ENCODE data around the gene PILRB.
"Not testable (repeated sequence)": the region's sequence is repeated elsewhere in the genome, so short reads cannot be mapped to it uniquely, and the experiment has no call there.

PILRB gene

DNA sequence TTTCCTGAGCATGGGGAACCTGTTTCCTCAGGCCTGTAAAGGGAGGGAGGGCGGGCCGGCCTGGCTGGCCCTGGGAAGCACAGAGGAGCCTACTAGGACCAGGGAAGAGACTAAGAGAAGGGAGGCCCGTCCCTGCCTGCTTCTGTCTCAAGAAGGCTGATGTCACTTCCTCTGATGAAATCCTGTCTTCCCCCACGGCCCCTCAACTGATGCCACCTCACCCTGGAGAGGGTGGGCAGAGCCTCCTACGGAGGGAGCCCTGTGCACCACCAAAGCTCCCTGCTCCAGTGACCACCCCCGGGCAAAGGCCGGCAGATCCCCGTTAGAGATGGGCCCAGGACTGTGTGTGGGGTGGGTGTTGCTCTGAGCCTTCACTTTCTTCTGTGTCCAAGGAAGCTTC is 14.3 kb downstream of the PILRB start:
- DNase-seq (ENCODE audit: insufficient read length) = no peak
- TF ChIP-seq TAF1 (IDR thresholded peaks at IDR 0.05; ENCODE audit: borderline replicate concordance, low read depth, low read length) = no peak
- TF ChIP-seq POLR2A (IDR thresholded peaks at IDR 0.05; ENCODE audit: low read depth, low read length) = no peak
- no peak for TF ChIP-seq POLR2AphosphoS5 (IDR thresholded peaks at IDR 0.05; ENCODE audit: low read depth, low read length)
- FAIRE-seq = no peak

DNA sequence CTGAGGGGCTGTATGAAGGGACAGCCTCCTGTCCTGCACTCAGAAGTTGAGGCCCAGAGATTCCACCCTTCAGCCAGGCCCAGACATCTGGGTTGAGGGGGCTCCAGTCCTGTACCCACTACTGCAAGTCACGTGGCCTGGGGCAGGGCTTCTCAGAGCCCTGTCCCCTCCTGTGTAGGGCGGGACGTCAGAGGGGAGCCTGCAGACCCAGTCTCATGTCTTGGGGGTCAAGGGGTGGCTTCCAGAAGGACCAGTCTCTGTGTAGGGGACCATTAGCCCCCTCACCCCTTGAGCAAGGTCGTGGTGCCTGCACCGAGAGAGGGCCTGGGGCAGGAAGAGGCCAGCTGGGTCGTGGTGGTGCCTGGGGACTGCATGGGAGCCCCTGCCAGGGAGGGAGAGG is 14.8 kb downstream of the PILRB start:
- DNase-seq (ENCODE audit: insufficient read length) = no peak
- FAIRE-seq = no peak
- TF ChIP-seq POLR2A (IDR thresholded peaks at IDR 0.05; ENCODE audit: low read depth, low read length) (no peak), TAF1 (IDR thresholded peaks at IDR 0.05; ENCODE audit: borderline replicate concordance, low read depth, low read length) (no peak), POLR2AphosphoS5 (IDR thresholded peaks at IDR 0.05; ENCODE audit: low read depth, low read length) (no peak)

DNA sequence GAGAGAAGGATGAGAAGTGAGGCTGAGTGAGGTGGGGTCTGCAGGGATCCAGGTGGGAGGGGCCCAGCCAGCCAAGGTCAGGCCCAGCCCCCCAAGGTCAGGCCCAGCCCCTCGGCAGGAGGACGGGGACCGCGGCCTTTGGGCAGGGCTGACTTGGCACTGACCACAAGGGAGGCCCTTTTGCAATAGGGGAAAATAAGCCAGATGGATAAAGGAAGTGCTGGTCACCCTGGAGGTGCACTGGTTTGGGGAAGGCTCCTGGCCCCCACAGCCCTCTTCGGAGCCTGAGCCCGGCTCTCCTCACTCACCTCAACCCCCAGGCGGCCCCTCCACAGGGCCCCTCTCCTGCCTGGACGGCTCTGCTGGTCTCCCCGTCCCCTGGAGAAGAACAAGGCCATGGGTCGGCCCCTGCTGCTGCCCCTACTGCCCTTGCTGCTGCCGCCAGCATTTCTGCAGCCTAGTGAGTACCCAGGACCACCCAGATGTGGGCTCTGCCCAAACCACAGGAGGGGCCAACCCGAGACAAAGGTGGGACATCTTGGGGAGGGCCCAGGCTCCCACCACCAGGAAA is 15.4 kb downstream of the PILRB start, which contains the start of gene PILRA:
Gene PILRA (plus strand): TSS at position 227 of the 571 bp plus-strand sequence. CDS start 170 bp downstream, at position 397.
- FAIRE-seq (no peak), DNase-seq (ENCODE audit: insufficient read length) (no peak)
- no peak for TF ChIP-seq POLR2AphosphoS5 (IDR thresholded peaks at IDR 0.05; ENCODE audit: low read depth, low read length)
- TF ChIP-seq POLR2A (IDR thresholded peaks at IDR 0.05; ENCODE audit: low read depth, low read length) = no peak
- TF ChIP-seq TAF1 (IDR thresholded peaks at IDR 0.05; ENCODE audit: borderline replicate concordance, low read depth, low read length) = no peak

DNA sequence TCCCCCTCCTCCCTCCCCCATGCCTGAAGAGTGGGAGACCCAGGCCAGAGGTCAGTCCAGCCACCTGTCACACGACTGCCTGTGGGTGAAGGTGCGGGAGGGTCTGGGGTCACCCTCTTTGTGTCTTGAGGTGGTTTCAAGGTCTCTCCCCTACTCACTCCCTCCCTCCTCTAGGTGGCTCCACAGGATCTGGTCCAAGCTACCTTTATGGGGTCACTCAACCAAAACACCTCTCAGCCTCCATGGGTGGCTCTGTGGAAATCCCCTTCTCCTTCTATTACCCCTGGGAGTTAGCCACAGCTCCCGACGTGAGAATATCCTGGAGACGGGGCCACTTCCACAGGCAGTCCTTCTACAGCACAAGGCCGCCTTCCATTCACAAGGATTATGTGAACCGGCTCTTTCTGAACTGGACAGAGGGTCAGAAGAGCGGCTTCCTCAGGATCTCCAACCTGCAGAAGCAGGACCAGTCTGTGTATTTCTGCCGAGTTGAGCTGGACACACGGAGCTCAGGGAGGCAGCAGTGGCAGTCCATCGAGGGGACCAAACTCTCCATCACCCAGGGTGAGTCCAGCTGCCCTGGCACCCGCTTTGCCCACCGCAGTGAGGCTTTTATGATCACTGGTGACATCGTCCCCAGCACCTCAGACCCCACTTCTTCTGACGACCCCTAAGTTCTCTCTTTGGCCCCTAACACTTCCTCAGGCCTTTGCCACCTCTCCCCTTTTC is 16.1 kb downstream of the PILRB start:
- FAIRE-seq = peak; percentile 87
- not testable (repeated sequence) for DNase-seq (ENCODE audit: insufficient read length)

DNA sequence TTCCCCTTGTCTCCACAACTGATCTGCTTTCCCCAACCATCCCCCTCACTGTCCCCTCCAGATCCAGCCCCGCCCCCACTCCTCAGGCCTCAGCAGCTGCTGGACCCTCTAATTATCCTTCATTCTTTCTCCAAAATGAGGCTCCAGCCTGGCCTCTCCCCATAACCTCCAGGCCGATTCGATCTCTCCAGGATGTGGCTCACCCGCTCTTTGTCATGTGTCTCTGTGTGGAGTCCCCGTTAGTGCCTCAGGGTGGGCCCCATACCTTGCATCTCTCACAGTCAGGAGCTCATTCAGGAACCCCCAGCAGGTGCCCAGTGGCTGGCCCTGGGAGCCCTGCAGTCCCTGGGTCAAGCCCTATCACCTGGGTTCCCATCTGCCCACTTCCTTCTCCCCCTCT is 16.7 kb downstream of the PILRB start:
- FAIRE-seq = no peak
- DNase-seq (ENCODE audit: insufficient read length) = no peak
- TF ChIP-seq POLR2A (IDR thresholded peaks at IDR 0.05; ENCODE audit: low read depth, low read length) = no peak
- no peak for TF ChIP-seq TAF1 (IDR thresholded peaks at IDR 0.05; ENCODE audit: borderline replicate concordance, low read depth, low read length)
- no peak for TF ChIP-seq POLR2AphosphoS5 (IDR thresholded peaks at IDR 0.05; ENCODE audit: low read depth, low read length)

DNA sequence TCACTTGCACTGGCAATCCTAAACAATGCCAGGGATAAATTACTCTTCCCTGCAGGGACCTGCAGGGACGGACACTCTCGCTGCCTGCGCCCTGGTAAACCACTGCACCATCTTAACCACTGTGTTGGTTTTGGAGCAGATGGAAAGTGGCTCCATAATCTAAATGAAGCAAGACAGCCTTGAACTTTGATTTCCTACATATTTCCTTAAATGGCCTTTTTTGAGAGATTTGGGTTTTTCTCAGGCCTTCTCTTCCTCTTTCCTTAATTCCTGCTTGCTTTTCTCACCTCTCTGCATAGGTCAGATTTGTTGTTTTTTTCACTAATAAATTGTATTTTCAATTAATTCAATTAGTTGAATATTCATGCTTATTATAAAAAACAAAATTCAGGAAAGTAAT is 18.1 kb downstream of the PILRB start:
- DNase-seq (ENCODE audit: insufficient read length) (no peak), FAIRE-seq (no peak)
- no peak for TF ChIP-seq POLR2AphosphoS5 (IDR thresholded peaks at IDR 0.05; ENCODE audit: low read depth, low read length)
- TF ChIP-seq POLR2A (IDR thresholded peaks at IDR 0.05; ENCODE audit: low read depth, low read length) = no peak
- no peak for TF ChIP-seq TAF1 (IDR thresholded peaks at IDR 0.05; ENCODE audit: borderline replicate concordance, low read depth, low read length)

DNA sequence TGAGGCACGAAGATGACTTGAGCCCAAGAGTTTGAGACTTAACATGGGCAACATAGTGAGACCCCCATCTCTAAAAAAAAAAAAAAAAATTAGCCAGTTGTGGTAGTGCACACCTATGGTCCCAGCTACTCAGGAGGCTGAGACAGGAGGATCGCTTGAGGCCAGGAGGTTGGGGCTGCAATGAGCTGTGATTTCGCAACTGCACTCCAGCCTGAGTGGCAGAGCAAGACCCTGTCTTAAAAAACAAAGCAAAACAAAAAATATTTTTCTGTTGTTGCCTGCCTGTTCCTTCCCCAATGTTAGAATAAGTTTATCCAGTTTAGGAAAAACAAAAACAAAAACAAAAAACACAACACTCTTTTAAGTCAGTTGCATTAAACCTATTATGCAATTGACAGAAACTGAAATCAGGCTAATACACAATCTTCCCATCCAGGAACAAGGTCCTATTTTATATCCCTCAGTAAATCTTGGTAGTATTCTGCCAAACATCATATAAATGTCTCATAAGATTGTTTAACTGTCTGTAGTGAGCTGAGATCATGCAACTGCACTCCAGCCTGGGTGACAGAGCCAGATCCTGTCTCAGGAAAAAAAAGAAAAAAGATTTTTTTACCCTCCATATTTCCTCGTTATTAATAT is 20.3 kb downstream of the PILRB start:
- no peak for DNase-seq (ENCODE audit: insufficient read length)
- no peak for TF ChIP-seq TAF1 (IDR thresholded peaks at IDR 0.05; ENCODE audit: borderline replicate concordance, low read depth, low read length)
- TF ChIP-seq POLR2A (IDR thresholded peaks at IDR 0.05; ENCODE audit: low read depth, low read length) = no peak
- TF ChIP-seq POLR2AphosphoS5 (IDR thresholded peaks at IDR 0.05; ENCODE audit: low read depth, low read length) = no peak
- FAIRE-seq = no peak

DNA sequence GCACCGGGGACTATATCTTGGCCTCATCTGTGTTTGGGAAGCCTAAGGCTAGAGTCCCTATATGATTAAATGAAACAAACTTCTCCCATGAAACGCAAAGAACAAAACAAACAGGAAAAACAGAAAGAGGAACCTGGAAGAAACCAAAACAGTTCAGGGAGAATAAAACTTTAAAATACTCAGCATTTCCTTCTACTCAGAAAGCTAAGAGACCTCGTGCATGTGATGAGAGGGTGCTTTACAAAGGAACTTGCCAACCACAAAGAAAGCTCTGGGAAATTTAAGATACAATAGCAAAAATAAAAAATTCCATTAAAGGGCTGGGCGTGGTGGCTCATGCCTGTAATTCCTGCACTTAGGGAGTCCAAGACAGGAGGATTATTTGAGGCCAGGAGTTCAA is 22.3 kb downstream of the PILRB start:
- FAIRE-seq = no peak
- no peak for DNase-seq (ENCODE audit: insufficient read length)
- no peak for TF ChIP-seq POLR2AphosphoS5 (IDR thresholded peaks at IDR 0.05; ENCODE audit: low read depth, low read length)
- TF ChIP-seq TAF1 (IDR thresholded peaks at IDR 0.05; ENCODE audit: borderline replicate concordance, low read depth, low read length) = no peak
- TF ChIP-seq POLR2A (IDR thresholded peaks at IDR 0.05; ENCODE audit: low read depth, low read length) = no peak

DNA sequence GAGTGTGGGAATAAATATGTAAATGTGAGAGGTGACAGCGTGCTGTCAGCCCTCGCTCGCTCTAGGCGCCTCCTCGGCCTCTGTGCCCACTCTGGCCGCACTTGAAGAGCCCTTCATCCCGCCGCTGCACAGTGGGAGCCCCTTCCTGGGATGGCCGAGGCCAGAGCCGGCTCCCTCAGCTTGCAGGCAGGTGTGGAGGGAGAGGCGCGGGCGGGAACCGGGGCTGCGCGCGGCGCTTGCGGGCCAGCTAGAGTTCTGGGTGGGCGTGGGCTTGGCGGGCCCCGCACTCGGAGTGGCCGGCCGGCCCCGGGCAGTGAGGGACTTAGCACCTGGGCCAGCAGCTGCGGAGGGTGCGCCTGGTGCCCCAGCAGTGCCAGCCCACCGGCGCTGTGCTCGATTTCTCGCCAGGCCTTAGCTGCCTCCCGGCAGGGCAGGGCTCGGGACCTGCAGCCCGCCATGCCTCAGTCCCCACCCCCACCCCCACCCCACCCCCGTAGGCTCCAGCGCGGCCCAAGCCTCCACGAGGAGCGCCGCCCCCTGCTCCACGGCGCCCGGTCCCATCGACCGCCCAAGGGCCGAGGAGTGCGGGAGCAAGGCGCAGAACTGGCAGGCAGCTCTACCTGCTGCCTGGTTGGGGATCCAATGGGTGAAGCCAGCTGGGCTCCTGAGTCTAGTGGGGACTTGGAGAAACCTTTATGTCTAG is 23.8 kb downstream of the PILRB start:
- not testable (repeated sequence) for DNase-seq (ENCODE audit: insufficient read length); FAIRE-seq

DNA sequence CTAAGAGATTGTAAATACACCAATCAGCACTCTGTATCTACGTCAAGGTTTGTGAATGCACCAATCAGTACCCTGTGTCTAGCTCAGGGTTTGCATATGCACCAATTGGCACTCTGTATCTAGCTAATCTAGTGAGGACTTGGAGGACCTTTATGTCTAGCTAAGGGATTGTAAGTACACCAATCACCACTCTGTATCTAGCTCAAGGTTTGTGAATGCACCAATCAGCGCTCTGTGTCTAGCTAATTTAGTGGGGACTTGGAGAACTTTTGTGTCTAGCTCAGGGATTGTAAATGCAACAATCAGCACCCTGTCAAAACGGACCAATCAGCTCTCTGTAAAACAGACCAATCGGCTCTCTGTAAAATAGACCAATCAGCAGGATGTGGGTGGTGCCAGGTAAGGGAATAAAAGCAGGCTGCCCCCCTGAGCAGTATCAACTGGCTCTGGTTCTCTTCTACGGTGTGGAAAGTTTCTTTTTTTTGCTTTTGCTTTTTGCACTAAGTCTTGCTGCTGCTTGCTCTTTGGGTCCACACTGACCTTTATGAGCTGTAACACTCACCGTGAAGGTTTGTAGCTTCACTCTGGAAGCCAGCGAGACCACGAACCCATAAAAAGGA is 24.4 kb downstream of the PILRB start:
- DNase-seq (ENCODE audit: insufficient read length); FAIRE-seq: not testable (repeated sequence)

DNA sequence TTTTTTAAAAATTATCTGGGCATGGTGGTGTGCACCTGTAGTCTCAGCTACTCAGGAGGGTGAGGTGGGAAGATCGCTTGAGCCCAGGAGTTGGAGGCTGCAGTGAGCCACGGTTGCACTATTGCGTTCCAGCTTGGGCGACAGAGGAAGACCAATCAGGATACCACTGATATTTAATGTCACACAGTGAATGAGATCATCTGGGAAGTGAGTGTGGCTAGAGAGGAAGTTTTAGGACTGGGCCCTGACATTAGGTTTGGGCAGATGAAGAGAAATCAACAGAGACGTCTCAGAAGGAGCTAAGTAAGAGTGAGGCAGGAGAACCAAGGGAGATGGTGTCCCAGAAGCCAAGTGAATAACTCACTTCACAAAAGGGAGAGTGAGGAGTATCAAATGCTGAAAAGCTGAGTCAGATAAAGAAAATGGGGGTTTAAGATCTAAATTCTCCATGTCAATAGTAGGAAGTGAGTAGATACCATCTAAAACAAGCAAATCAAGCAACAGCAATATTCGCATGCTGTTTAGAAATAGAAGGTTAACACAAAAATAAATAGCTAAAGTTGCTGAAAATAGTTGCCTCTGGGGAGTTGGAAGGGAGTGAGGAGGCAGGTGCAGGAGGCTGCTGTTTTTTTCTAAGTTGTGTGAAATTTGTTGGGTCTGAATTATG is 26.8 kb downstream of the PILRB start:
- FAIRE-seq (peak; percentile 44), DNase-seq (ENCODE audit: insufficient read length) (no peak)
- TF ChIP-seq POLR2A (IDR thresholded peaks at IDR 0.05; ENCODE audit: low read depth, low read length) = no peak
- no peak for TF ChIP-seq POLR2AphosphoS5 (IDR thresholded peaks at IDR 0.05; ENCODE audit: low read depth, low read length)
- no peak for TF ChIP-seq TAF1 (IDR thresholded peaks at IDR 0.05; ENCODE audit: borderline replicate concordance, low read depth, low read length)

Data from GM12892 (cell line).